NCI-H82 (cell line): Measurements from ENCODE around the gene SDHB.

ENCODE experiments used
- DNase-seq: peaks from one replicate; lab custom pipeline; 2025; lab: John Stamatoyannopoulos, UW

Gene SDHB

DNA sequence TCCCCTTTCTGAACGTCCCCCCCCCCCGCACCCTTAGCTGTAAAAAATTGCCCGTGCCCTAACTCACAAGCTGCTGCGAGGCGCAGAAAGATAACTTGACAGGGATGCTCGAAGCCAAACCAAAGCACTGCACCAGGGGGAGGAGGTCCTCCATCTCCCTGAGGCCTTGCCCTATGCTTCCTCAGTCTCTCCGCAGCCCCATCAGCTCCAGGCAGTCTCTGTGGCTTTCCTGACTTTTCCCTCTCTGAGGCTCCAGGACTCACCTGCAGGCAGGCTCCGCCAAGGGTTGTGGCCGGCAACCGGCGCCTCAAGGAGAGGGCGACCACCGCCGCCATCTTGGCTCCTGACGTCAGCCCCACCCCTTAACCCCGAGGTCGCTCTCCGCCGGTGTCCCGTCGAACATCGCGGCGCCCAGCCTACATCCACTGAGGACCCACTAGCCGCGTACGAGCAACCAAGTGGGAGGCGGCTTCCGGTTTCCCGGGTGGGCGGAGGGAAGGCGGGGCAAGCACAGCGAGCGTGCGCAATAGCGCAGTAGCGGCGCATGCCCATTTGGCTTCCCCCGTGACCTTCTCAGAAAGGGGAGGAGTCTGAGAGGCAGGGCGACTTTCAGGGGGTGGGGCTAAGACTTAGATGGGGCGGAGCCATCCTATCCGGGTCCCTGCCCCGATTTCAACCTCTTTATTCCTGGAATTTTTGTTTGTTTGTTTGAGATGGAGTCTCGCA is at the start of gene SDHB:
TSS of gene SDHB (minus strand) at position 348 of the 726 bp plus-strand sequence. CDS start at position 335, 13 bp downstream.
- DNase-seq = peak; percentile 99

- DNase-seq = no peak
Observed at GRCh38 chr1:17102232-17102631, 48.4 kb upstream of the SDHB start.

GRCh38 chr1:17101261-17101660 is 47.4 kb upstream of the SDHB start:
- DNase-seq = peak; percentile 76

DNA sequence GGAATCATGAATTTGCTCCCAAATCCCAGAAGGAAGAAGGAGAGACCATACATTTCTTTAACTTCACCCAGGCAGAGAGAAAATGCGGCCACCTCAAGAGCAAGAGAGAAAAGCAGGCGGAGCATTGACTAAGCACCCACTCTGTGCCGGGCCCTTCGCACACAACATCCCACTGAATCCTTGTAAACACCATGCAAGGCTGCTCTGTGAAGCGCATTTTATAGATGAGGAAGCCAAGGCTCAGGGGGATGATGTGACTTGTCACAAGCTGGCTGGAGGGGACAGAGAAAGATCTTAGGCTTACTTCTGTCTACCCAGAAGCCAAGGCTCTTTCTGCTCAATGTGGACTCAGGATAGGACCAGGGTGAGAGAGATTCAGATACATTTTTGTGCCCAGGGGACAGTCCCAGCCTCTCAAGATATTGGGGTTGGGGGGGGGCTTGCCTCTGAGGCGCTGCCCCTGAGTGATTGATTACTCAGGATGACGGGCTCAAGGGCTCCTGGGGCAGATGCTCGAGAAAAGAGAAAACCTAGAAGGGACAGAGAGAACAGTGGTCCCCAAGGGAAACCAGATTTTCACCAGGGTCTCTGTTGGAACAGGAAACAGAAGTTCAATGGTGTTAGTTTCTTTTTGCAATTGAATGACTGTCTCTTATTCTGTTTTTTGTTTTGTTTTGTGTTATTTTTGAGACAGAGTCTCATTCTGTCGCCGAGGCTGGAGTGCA is 45.9 kb upstream of the SDHB start:
- DNase-seq = no peak

- DNase-seq = peak; percentile 25
Observed at GRCh38 chr1:17098446-17099317, 44.9 kb upstream of the SDHB start.

GRCh38 chr1:17097787-17098186 is 44.0 kb upstream of the SDHB start:
- no peak for DNase-seq

GRCh38 chr1:17097147-17097546 is 43.3 kb upstream of the SDHB start:
- DNase-seq = no peak

- no peak for DNase-seq
Observed at GRCh38 chr1:17096584-17096983, 42.8 kb upstream of the SDHB start.

- DNase-seq = no peak
Observed at GRCh38 chr1:17095141-17095540, 41.3 kb upstream of the SDHB start.

DNA sequence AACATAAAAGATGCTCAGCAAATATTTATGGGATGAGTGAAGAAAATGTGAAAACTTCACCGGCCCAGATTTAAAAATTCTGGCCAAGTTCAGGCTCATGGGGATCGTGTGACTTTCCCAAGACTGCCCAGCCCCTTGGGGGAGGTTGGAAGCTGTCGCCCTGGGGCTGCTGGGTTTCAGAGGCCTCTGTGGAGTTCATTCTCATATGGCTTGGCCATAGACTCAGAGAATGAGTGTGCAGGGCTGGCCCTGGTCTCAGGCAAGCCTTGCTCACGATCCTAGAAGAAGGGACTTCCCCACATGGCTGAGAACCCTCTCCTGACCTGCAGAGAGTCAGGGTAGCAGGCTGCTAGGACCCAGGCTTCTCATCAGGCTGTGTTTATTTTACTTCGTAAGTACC is 40.8 kb upstream of the SDHB start:
- DNase-seq = no peak

GRCh38 chr1:17093822-17094393 is 40.1 kb upstream of the SDHB start:
- DNase-seq = no peak

DNA sequence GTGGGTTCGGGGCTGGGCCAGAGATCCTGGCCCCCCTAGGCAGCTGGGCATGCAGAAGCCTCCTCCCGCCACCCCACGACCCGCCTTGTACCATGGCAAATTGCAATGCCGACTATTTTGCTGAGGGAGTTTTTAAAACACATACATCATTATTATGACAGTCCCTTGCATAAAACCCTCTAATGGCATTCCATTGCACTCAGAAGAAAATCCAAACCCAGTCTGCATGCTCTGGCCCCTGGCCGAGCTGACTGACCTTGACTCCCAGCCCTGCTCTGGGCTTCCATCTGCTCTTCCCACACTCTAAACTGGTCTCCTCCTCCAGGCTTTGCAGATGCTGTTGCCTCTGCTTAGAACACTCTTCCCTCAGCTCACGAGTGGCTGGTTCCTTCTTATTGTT is 37.4 kb upstream of the SDHB start:
- no peak for DNase-seq

- DNase-seq = no peak
Observed at GRCh38 chr1:17089506-17089905, 35.7 kb upstream of the SDHB start.

GRCh38 chr1:17086751-17087150 is 32.9 kb upstream of the SDHB start:
- no peak for DNase-seq

GRCh38 chr1:17084787-17085186 is 31.0 kb upstream of the SDHB start:
- no peak for DNase-seq

- DNase-seq = no peak
Observed at GRCh38 chr1:17082761-17083160, 28.9 kb upstream of the SDHB start.

GRCh38 chr1:17081439-17081838 is 27.6 kb upstream of the SDHB start:
- DNase-seq = no peak

DNA sequence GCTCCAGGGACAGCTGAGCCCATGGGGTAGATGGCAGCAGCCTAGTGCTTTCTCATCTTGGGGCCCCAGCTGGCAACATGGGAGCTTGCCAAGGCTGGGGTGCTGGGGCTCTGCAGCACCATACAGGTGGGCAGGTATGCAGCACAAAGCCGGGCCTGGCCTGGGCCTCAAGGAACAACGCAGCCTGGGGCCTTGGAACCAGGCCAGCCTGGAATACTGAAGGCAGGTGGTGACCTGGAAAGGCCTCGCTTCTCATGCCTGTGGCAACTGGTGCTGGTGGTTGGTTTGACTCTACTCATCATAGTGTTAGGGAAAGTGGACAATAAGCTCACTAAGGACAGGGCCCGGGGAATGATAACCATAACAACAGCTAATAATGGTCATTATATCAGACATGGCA is 27.0 kb upstream of the SDHB start:
- DNase-seq = peak; percentile 21

- DNase-seq = no peak
Observed at GRCh38 chr1:17080085-17080759, 26.4 kb upstream of the SDHB start.

- DNase-seq = no peak
Observed at GRCh38 chr1:17078991-17079868, 25.4 kb upstream of the SDHB start.
